ENCODE results near the gene COBLL1. TPM values are rescaled to one million over a fixed set of nuclear protein-coding genes. Genes with fewer than 3 reads are reported as not detected.

Gene COBLL1
- total and polyA plus RNA-seq, 2 experiments from 2014 or later, result 87.3 to 146 TPM

- Histone ChIP-seq H3K9me2 (replicated peaks; ENCODE audit: insufficient read depth) (no peaks in the 10 kb centered on the region), H3K4me2 (peak overlapping the region; percentile 86), H3K4me1 (ENCODE audit: insufficient read depth) (peaks cover 20% of the 10 kb centered on the region), H3K36me3 (replicated peaks; ENCODE audit: insufficient read depth, low read depth) (no peaks in the 10 kb centered on the region), H3K27ac (peak overlapping the region; percentile 99), H2AFZ (peak overlapping the region; percentile 44), H3K9me3 (ENCODE audit: low read depth) (no peaks in the 10 kb centered on the region), H4K20me1 (ENCODE audit: insufficient read depth, poor library complexity, severe bottlenecking) (no peaks in the 10 kb centered on the region), H3K27me3 (no peaks in the 10 kb centered on the region), H3K79me2 (peaks cover 25% of the 10 kb centered on the region), H3K4me3 (no peak overlapping the region)
- WGBS (ENCODE audit: low lambda C conversion rate, missing lambda C conversion rate), result 61% methylated on average over 8 of the region's 8 CpGs
- DNase-seq (ENCODE audit: low spot score), result no peak
- no peak for TF ChIP-seq CTCF (IDR thresholded peaks at IDR 0.05; ENCODE audit: poor library complexity)
- no peak for TF ChIP-seq EZH2 (IDR thresholded peaks at IDR 0.05; ENCODE audit: borderline replicate concordance)
- TF ChIP-seq EZH2phosphoT487 (IDR thresholded peaks at IDR 0.05; ENCODE audit: low read depth, severe bottlenecking, unreplicated experiment), result no peak
Measured at GRCh38 chr2:164842624-164842966, 972 bp upstream of the COBLL1 start.

DNA sequence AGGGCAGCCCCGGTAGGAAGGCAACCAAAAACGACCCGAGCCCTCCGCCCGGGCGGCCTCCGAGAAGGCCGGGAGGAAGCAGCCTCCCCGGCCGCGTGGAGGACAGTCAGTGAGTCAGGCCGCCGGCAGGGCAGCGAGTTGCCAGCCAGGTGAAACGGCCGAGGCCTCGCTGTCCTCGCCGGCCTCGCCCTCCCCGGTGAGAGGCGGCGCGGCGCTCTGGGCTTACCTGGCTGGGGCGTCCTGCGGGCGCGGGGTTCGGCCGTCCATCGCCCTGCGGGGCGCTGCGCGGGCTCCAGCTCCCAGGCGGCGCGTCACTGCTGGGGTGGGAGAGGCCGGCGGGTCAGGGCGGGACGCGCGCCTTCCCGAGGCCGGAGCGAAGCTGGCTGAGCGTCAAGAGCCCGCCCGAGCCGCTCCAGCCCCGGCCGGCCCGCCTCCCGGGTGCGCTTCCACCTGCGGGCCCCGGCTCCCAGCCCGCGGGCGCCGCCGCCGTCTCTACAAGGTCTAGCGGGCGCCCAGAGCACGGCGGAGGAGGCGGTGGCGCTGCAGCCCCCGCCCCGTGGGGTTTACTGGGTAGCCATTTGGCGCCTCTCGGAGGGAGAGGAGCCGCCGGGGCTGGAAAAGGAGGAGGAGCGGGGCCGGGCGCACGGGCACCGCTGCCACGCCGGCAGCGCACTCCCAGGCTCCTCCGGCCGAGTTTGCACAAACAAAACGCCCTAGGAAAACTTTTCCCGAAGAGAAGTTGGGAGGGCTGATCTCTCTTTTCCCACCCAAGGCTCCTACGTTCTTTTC lies 499 bp downstream of the COBLL1 start:
- peak; percentile 93 for DNase-seq (ENCODE audit: low spot score)
- under 1% methylated on average over 58 of the region's 90 CpGs for WGBS (ENCODE audit: low lambda C conversion rate, missing lambda C conversion rate)
- H3K36me3 ChIP-seq (replicated peaks; ENCODE audit: insufficient read depth, low read depth), result no peaks in the 10 kb centered on the region
- peaks cover 39% of the 10 kb centered on the region for H3K79me2 ChIP-seq
- peak overlapping the region; percentile 87 for H2AFZ ChIP-seq
- TF ChIP-seq CTCF (IDR thresholded peaks at IDR 0.05; ENCODE audit: poor library complexity), result peak; percentile 30
- TF ChIP-seq EZH2phosphoT487 (IDR thresholded peaks at IDR 0.05; ENCODE audit: low read depth, severe bottlenecking, unreplicated experiment), result no peak
- H3K9me3 ChIP-seq (ENCODE audit: low read depth), result no peaks in the 10 kb centered on the region
- peak overlapping the region; percentile 86 for H3K4me2 ChIP-seq
- peak overlapping the region; percentile 99 for H3K27ac ChIP-seq
- H4K20me1 ChIP-seq (ENCODE audit: insufficient read depth, poor library complexity, severe bottlenecking), result peaks cover 3% of the 10 kb centered on the region
- H3K4me3 ChIP-seq, result peak overlapping the region; percentile 89
- no peaks in the 10 kb centered on the region for H3K9me2 ChIP-seq (replicated peaks; ENCODE audit: insufficient read depth)
- no peaks in the 10 kb centered on the region for H3K27me3 ChIP-seq
- peaks cover 17% of the 10 kb centered on the region for H3K4me1 ChIP-seq (ENCODE audit: insufficient read depth)

DNA sequence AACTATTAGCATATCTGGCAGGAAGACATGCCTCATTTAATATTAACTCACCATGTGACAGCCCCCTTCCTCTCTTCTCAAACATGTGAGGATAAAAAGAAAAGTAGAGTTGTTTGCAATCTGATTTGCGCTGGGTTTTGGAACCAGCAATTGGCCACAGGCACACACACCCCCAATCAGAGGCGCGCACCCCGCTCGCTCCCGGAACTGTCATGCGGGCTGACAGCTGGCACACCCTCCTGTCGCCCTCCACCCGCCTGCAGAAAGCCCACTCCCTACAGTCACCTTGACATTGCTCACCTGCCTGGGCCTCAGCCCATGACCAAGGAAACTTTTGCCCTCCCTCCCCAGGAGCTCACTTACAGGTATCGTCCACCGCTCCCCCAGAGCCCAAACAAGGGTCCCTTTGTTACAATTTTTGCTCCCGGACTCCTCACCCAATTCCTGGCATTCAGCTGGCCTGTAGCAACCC lies 1.1 kb downstream of the COBLL1 start:
- Histone ChIP-seq H3K9me3 (ENCODE audit: low read depth) (no peaks in the 10 kb centered on the region), H3K36me3 (replicated peaks; ENCODE audit: insufficient read depth, low read depth) (no peaks in the 10 kb centered on the region), H3K27me3 (no peaks in the 10 kb centered on the region), H3K9me2 (replicated peaks; ENCODE audit: insufficient read depth) (no peaks in the 10 kb centered on the region), H3K79me2 (peaks cover 46% of the 10 kb centered on the region), H3K27ac (peak overlapping the region; percentile 99), H3K4me2 (peak overlapping the region; percentile 86), H3K4me1 (ENCODE audit: insufficient read depth) (peaks cover 17% of the 10 kb centered on the region), H3K4me3 (peak overlapping the region; percentile 89), H4K20me1 (ENCODE audit: insufficient read depth, poor library complexity, severe bottlenecking) (peaks cover 3% of the 10 kb centered on the region), H2AFZ (peak overlapping the region; percentile 87)
- DNase-seq (ENCODE audit: low spot score), result peak; percentile 75
- TF ChIP-seq EZH2 (IDR thresholded peaks at IDR 0.05; ENCODE audit: borderline replicate concordance), result no peak
- TF ChIP-seq EZH2phosphoT487 (IDR thresholded peaks at IDR 0.05; ENCODE audit: low read depth, severe bottlenecking, unreplicated experiment), result no peak
- TF ChIP-seq CTCF (IDR thresholded peaks at IDR 0.05; ENCODE audit: poor library complexity), result no peak
- 3% methylated on average over 12 of the region's 12 CpGs for WGBS (ENCODE audit: low lambda C conversion rate, missing lambda C conversion rate)

All from hepatocyte (in vitro differentiated cells).